Measurements from ENCODE around the gene SYT1.
A peak's percentile ranks its signal among the peaks of the same experiment; 100 is the strongest.

Gene SYT1

DNA sequence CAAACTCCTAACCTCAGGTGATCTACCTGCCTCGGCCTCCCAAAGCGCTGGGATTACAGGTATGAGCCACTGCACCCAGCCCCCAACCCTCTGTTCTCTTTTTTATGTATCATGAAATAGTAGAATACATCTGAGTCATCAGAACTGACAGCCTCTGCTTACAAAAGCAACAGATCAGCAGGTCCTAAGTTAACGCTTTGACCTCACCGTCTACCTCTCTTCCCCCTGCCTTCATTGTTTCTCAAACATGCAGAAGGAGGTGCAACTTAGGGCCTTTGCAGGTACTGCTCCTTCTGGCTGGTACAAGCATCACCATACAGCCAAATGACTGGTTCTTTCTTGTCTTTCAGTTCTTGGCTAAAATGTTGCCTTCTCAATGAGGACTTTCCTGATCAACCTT lies 577.0 kb downstream of the SYT1 start:
- FAIRE-seq: no peak
- no peak for TF ChIP-seq POLR2A (IDR thresholded peaks at IDR 0.05; ENCODE audit: low read depth, low read length)
- DNase-seq (ENCODE audit: insufficient read length, low spot score): no peak

- no peak for FAIRE-seq
Measured at GRCh38 chr12:79442396-79442795, 577.8 kb downstream of the SYT1 start.

DNA sequence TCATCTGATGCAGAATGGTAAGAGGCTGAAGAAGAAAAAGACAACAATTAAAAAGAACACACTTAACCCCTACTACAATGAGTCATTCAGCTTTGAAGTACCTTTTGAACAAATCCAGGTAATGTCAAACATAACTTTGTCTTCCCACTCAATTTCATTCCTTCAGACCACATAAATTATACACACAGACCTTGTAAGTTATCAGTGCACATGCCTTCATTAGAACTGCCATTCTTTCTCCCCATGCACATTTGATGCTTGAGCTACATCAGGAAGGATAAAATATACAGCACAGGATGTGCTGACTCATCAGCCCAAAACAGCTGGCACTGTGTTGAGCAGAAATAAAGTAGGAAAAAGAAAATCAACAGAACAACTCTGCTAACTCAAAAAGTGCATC lies 579.5 kb downstream of the SYT1 start:
- FAIRE-seq (peak; percentile 96), DNase-seq (ENCODE audit: insufficient read length, low spot score) (no peak)
- TF ChIP-seq POLR2A (IDR thresholded peaks at IDR 0.05; ENCODE audit: low read depth, low read length): no peak

More at GRCh38 chr12:79442396-79442795, 577.8 kb downstream of the SYT1 start:
- no peak for TF ChIP-seq POLR2A (IDR thresholded peaks at IDR 0.05; ENCODE audit: low read depth, low read length)
- no peak for DNase-seq (ENCODE audit: insufficient read length, low spot score)

GRCh38 chr12:79448816-79449215 lies 584.2 kb downstream of the SYT1 start:
- no peak for TF ChIP-seq POLR2A (IDR thresholded peaks at IDR 0.05; ENCODE audit: low read depth, low read length)
- DNase-seq (ENCODE audit: insufficient read length, low spot score) (no peak), FAIRE-seq (no peak)

DNA sequence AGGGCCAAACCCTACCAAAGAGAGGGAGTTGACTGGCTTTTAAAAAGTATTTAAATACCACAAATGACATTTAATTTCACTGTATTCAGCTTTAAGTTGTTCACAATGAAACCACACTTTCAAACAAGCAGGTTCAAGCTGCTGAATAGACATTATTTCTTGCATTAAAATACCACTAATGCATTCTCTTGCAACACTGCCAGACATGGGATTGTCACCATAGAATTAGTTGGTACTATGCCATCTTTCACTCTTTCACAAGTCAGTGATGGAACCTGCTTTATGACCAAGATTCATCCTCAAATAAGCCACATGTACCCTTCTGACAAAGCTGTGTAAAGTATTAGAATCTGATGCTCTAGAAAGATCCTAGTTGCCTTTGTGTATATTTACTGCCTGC lies 586.8 kb downstream of the SYT1 start:
- TF ChIP-seq POLR2A (IDR thresholded peaks at IDR 0.05; ENCODE audit: low read depth, low read length): no peak
- FAIRE-seq (peak; percentile 48), DNase-seq (ENCODE audit: insufficient read length, low spot score) (no peak)

- TF ChIP-seq POLR2A (IDR thresholded peaks at IDR 0.05; ENCODE audit: low read depth, low read length): no peak
- peak; percentile 57 for DNase-seq (ENCODE audit: insufficient read length, low spot score)
- peak; percentile 100 for FAIRE-seq
Measured at GRCh38 chr12:79451978-79452377, 587.4 kb downstream of the SYT1 start.

GRCh38 chr12:79452906-79453305 lies 588.3 kb downstream of the SYT1 start:
- no peak for TF ChIP-seq POLR2A (IDR thresholded peaks at IDR 0.05; ENCODE audit: low read depth, low read length)
- FAIRE-seq: peak; percentile 30
- no peak for DNase-seq (ENCODE audit: insufficient read length, low spot score)

DNA sequence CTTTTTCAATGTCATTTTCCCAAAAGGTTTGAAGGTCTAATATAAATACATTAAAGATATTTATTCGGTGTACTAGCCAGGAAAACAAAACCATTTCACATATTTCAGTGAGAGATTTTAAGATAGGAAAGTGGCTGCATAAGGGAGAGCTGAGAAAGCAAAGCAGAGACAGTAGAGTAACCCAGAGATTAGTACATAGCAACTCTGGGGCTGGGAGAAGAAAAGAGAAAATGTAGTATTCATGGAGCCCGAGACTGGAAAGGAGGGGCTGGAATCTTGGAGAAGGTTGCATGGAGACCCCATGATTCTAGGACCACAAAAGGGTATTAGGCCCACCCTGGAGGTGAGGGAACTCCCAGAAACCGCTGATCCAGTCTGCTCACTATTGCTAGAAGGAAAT lies 589.2 kb downstream of the SYT1 start:
- no peak for FAIRE-seq
- no peak for DNase-seq (ENCODE audit: insufficient read length, low spot score)
- no peak for TF ChIP-seq POLR2A (IDR thresholded peaks at IDR 0.05; ENCODE audit: low read depth, low read length)

DNA sequence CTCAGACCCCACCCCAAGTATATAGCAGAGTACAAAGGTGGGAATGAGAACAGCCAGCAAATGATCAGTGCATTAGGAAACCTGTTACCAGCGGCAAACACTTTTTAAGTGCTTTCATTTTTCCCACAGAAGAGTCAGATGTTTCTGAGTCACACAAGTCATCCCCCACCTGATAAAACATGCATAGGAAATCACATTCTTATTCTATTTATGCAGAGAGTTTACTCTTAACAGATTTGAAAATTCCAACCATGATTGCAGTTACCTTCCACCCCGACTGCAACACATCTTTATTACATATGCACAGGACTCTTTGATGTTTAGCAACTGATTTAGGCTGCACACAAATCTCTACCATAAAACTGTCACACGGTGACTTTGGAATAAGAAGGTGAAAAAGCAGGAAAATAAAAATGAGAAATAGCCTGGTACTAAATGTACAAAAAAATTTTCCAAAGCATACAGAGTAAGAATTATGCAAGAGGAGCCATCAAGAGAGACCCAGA lies 589.8 kb downstream of the SYT1 start:
- FAIRE-seq: peak; percentile 84
- no peak for DNase-seq (ENCODE audit: insufficient read length, low spot score)
- no peak for TF ChIP-seq POLR2A (IDR thresholded peaks at IDR 0.05; ENCODE audit: low read depth, low read length)

GRCh38 chr12:79455286-79455685 lies 590.7 kb downstream of the SYT1 start:
- TF ChIP-seq POLR2A (IDR thresholded peaks at IDR 0.05; ENCODE audit: low read depth, low read length): no peak
- FAIRE-seq: peak; percentile 38
- no peak for DNase-seq (ENCODE audit: insufficient read length, low spot score)

DNA sequence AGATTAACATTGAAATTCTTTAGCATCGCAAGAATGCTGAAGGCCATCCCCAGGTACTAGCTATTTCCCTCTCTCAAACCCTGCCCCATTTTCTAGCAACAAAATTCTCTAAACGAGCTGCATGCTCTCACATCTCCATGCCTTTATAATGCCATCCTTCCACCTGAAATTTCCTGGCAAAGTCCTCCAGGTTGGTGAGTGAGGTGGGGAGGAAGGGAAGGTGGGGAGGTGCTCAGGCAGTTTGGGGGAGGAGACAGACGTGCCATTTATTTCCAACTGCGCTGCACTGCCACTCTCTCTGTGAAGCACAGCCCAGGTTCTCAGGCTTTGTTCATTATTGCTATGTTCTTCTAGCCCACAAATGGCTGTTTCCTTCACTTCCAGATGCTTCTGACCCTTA lies 617.7 kb downstream of the SYT1 start:
- DNase-seq (ENCODE audit: insufficient read length, low spot score) (no peak), FAIRE-seq (no peak)
- no peak for TF ChIP-seq POLR2A (IDR thresholded peaks at IDR 0.05; ENCODE audit: low read depth, low read length)

DNA sequence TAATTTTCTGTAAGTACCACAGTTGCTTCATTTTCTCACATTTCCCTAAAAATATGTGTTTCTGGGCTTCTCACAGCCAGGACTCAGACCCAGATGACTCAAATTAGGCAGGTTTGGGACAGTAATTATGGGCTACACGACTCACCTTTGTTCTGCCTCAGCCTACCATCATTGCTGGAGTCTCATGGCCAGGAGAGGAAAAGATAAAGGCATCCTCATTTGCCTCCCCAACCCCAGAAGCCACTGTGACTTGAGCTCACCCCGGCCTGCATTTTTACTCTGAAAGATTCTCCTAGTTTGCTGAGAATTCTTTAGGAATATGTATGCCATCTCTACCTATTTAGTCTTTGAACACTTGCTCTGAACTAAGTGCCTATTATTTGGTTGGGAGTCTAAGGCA lies 618.3 kb downstream of the SYT1 start:
- FAIRE-seq (no peak), DNase-seq (ENCODE audit: insufficient read length, low spot score) (no peak)
- TF ChIP-seq POLR2A (IDR thresholded peaks at IDR 0.05; ENCODE audit: low read depth, low read length): no peak

DNA sequence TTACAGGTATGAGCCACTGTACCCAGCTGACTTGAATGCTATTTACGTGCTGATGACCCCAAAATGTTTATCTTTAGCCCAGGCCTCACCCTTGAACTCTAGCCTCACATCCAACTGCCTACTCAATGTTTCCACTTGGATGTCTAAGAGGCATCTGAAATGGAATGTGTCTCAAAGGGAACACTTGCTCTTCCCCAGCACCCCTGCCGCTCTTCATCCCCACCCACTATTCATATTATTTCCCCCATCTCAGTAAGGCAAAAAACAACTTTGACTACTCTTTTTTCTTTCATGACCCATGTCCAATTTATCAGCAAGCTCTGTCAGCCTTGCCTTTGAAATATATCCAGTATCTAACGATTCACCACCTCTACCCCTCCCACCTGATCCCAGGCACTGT lies 621.6 kb downstream of the SYT1 start:
- TF ChIP-seq POLR2A (IDR thresholded peaks at IDR 0.05; ENCODE audit: low read depth, low read length): no peak
- DNase-seq (ENCODE audit: insufficient read length, low spot score) (no peak), FAIRE-seq (no peak)

DNA sequence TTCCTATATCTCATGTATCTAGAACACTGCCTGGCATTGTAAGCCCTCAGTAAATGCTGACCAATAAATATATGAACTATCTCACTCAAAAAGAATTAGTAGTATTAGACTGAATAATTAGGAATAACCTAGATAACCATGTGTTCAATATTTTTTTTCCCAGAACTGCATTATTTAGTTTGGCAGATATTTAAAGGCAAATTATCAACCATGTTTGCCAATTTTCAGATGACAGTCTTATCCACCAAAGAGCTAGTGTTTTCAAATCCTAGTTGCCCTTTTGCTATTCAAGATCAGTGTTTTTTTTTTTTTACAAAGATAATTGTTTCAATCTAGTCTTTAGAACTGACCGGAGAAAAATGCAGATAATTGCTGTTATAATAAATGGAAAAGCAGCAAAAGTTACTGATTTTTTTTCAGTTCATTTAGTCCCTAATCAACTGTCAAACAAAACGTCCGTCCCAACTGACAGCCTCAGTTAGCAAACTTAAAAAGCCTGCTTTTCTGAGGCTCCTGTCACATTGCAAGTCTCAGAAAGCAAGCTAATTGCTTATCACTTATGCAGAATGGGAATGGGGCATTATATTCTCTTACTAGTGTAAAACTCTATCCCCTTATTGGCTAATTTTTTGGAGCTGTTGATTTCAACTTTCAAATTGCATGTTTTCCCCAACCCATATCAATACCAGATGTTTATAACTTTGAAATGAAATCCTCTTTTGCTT lies 623.0 kb downstream of the SYT1 start:
- no peak for FAIRE-seq
- TF ChIP-seq POLR2A (IDR thresholded peaks at IDR 0.05; ENCODE audit: low read depth, low read length): no peak
- DNase-seq (ENCODE audit: insufficient read length, low spot score): no peak

Measured in H54 (cell line).